PC-3 (cell line): ENCODE measurements around the gene FKBP2. TPM values are rescaled to one million over a fixed set of nuclear protein-coding genes. Genes with fewer than 3 reads are reported as not detected.
A peak's percentile ranks its signal among the peaks of the same experiment; 100 is the strongest.

ENCODE experiments used
- ATAC-seq: fragments of 200-7000 bp; cut with Tn5 transposase; 2 replicates; pipeline ENCODE4 v1.9.1; 2020; ENCODE audit warnings: mild to moderate bottlenecking, moderate library complexity
- BruUV-seq: library from RNA; stranded (reverse); fragments of 400-500 nt; replicated peaks from 2 replicates; lab custom pipeline; 2021; lab: Mats Ljungman, UMichigan
- CTCF ChIA-PET: fragments of 300-600 bp; sonication (Branson Sonifier 250); formaldehyde crosslinking; loops from one replicate; lab custom pipeline; 2022; ENCODE audit warnings: antibody characterized with exemption; lab: Charles Lee
- POLR2A ChIA-PET: fragments of 300-600 bp; sonication (Branson Sonifier 250); formaldehyde crosslinking; loops from one replicate; lab custom pipeline; 2022; ENCODE audit warnings: antibody characterized with exemption; ENCODE audit not compliant: unreplicated experiment; lab: Charles Lee
- DNase-seq: peaks from one replicate; pipeline ENCODE4 v3.0.0-alpha.2; 2015
- H2AFZ ChIP-seq: fragments of 300-600 bp; sonication (generic); 2 replicates; pipeline ENCODE4 v1.6.0; 2016; ENCODE audit warnings: antibody characterized with exemption, low read length
- H3F3A ChIP-seq: fragments of 300-600 bp; sonication (generic); one replicate; pipeline ENCODE4 v1.6.0; 2017; ENCODE audit warnings: antibody characterized with exemption, low read length, control low read depth, mild to moderate bottlenecking; ENCODE audit not compliant: unreplicated experiment
- H3K27ac ChIP-seq: fragments of 300-600 bp; sonication (generic); 2 replicates; pipeline ENCODE4 v1.5.1; 2016; ENCODE audit warnings: mild to moderate bottlenecking, low read length
- H3K27me3 ChIP-seq: fragments of 300-600 bp; sonication (generic); 2 replicates; pipeline ENCODE4 v1.6.1; 2016; ENCODE audit warnings: low read length, mixed read lengths
- H3K36me3 ChIP-seq: fragments of 300-600 bp; sonication (generic); 2 replicates; pipeline ENCODE4 v1.6.1; 2016; ENCODE audit warnings: low read depth, mixed run types, low read length, mixed read lengths
- H3K4me1 ChIP-seq: fragments of 300-600 bp; sonication (generic); 2 replicates; pipeline ENCODE4 v1.5.1; 2016; ENCODE audit warnings: low read length; ENCODE audit not compliant: insufficient read depth
- H3K4me2 ChIP-seq: fragments of 300-600 bp; sonication (generic); 2 replicates; pipeline ENCODE4 v1.6.0; 2016; ENCODE audit warnings: low read length
- H3K4me3 ChIP-seq: fragments of 300-600 bp; sonication (generic); 2 replicates; pipeline ENCODE4 v1.5.1; 2016; ENCODE audit warnings: mild to moderate bottlenecking, low read length, mixed read lengths
- H3K79me2 ChIP-seq: fragments of 300-600 bp; sonication (generic); 2 replicates; pipeline ENCODE4 v1.6.1; 2017; ENCODE audit warnings: low read length, mixed read lengths
- H3K9ac ChIP-seq: fragments of 300-600 bp; sonication (generic); 2 replicates; pipeline ENCODE4 v1.6.0; 2016; ENCODE audit warnings: mild to moderate bottlenecking, low read length
- H3K9me2 ChIP-seq: fragments of 300-600 bp; sonication (generic); replicated peaks from 2 replicates; pipeline ENCODE4 v1.6.1; 2016; ENCODE audit warnings: mixed run types, low read length, mixed read lengths
- H3K9me3 ChIP-seq: fragments of 300-600 bp; sonication (generic); 2 replicates; pipeline ENCODE4 v1.6.1; 2016; ENCODE audit warnings: low read length, mixed read lengths
- H4K20me1 ChIP-seq: fragments of 300-600 bp; sonication (generic); 2 replicates; pipeline ENCODE4 v1.6.1; 2016; ENCODE audit warnings: low read length, mixed read lengths
- EZH2 ChIP-seq: fragments of 300-600 bp; sonication (generic); IDR thresholded peaks from one replicate; pipeline ENCODE4 v1.6.1; 2017; ENCODE audit warnings: antibody characterized with exemption, mild to moderate bottlenecking, low read length; ENCODE audit not compliant: unreplicated experiment
- EZH2phosphoT487 ChIP-seq: fragments of 300-600 bp; sonication (generic); IDR thresholded peaks from 2 replicates; pipeline ENCODE4 v1.6.1; 2018; ENCODE audit warnings: mild to moderate bottlenecking, antibody characterized with exemption, low read length, borderline replicate concordance
- intact Hi-C: fragments of 100-400 bp; cut with micrococcal nuclease; formaldehyde crosslinking; loops from 2 replicates; pipeline ENCODE4 v1.9.0; 2023
- total RNA-seq: library from RNA; depleted of rRNA; stranded (reverse); fragments of >200 nt; gene quantifications from 2 replicates; pipeline ENCODE4 v1.2.3, GENCODE V29; 2014
- TF ChIP-seq, protein P1 (sequence below): fragments of 300-600 bp; sonication (generic); conservative IDR thresholded peaks from 2 replicates; pipeline ENCODE4 v1.5.1; 2017; ENCODE audit warnings: antibody characterized with exemption, low read depth, mild to moderate bottlenecking, low read length

Gene FKBP2
- total RNA-seq, 1 experiment from 2014 or later, result 215 TPM

DNA sequence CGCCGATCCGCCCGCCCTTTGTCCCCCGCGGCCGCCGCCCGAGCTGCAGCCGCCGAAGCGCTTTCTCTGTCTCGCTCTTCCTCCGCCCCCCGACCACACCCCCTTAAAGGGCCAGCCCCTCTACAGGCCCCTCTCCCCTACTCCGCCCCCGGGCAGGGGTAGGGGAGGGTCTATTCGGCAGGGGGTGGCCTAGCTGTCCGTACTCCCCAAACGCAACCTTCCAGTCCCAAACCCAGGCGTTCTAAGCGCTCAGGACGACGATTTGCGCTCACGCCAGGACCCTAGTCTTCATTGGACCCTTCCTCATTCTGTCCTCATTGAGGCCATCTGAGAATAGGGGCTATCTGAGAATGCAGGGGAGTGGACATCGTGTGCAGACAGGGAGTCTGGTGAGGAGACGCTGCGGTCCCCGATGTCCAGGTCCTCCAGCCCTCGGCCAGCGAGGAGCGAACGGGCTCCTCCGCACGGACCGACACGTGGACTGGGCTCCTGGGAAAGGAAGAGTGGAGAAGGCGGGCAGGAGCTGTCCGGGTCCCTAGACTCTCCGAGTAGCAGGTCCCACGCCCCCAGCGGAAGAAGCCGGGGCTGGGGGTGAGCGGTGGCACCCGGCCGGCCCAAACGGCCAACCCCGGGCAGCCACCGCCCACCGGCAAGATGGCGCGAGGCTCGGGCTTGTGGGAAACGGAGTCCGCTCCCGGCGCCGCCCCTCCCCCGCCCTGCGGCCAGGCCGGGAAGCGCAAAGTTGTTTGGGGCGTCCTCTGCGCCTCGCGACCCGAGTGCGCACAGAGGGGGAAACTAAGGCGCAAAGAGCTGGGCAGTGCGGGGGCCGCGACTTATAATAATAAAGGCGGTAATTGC is 6.2 kb downstream of the FKBP2 start, which contains the start of gene PPP1R14B:
PPP1R14B (minus strand) TSS at position 73 of the 858 bp plus-strand sequence. CDS start 270 bp downstream, outside the sequence.
- DNase-seq (peak; percentile 91), ATAC-seq (peak; percentile 41)
- CTCF ChIA-PET, result interaction anchor here (0.6 kb wide), 1 partner anchor 57 kb away, joined by 5 read pairs; no protein-coding TSS in a partner anchor
- intact Hi-C loops, result loop anchor here (2.0 kb wide), 2 partner anchors 24 to 54 kb away; partner anchors contain the start of gene CATSPERZ
- Histone ChIP-seq H3F3A (no peaks in the 10 kb centered on the region), H3K9ac (peak within 1 kb of the TSS; percentile 93), H3K27me3 (no peaks in the 10 kb centered on the region), H3K9me2 (no peaks in the 10 kb centered on the region), H3K4me2 (peak within 1 kb of the TSS; percentile 94), H3K36me3 (peaks cover 14% of the 10 kb centered on the region; the same call in 1 of the 2 replicates), H2AFZ (peak within 1 kb of the TSS; percentile 82), H3K4me3 (peak within 1 kb of the TSS; percentile 80), H3K9me3 (no peaks in the 10 kb centered on the region), H4K20me1 (peaks cover 8% of the 10 kb centered on the region; the same call in 1 of the 2 replicates), H3K27ac (peak within 1 kb of the TSS; percentile 94), H3K4me1 (peaks cover 49% of the 10 kb centered on the region), H3K79me2 (peaks cover 49% of the 10 kb centered on the region)
- TSS peak; percentile 24 for BruUV-seq
- POLR2A ChIA-PET, result interaction anchor here (2.6 kb wide), 1 partner anchor 9 kb away, joined by 12 read pairs; no protein-coding TSS in a partner anchor
- TF ChIP-seq, protein P1, sequence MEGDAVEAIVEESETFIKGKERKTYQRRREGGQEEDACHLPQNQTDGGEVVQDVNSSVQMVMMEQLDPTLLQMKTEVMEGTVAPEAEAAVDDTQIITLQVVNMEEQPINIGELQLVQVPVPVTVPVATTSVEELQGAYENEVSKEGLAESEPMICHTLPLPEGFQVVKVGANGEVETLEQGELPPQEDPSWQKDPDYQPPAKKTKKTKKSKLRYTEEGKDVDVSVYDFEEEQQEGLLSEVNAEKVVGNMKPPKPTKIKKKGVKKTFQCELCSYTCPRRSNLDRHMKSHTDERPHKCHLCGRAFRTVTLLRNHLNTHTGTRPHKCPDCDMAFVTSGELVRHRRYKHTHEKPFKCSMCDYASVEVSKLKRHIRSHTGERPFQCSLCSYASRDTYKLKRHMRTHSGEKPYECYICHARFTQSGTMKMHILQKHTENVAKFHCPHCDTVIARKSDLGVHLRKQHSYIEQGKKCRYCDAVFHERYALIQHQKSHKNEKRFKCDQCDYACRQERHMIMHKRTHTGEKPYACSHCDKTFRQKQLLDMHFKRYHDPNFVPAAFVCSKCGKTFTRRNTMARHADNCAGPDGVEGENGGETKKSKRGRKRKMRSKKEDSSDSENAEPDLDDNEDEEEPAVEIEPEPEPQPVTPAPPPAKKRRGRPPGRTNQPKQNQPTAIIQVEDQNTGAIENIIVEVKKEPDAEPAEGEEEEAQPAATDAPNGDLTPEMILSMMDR, result no peak
- TF ChIP-seq EZH2phosphoT487 (no peak), EZH2 (no peak)

DNA sequence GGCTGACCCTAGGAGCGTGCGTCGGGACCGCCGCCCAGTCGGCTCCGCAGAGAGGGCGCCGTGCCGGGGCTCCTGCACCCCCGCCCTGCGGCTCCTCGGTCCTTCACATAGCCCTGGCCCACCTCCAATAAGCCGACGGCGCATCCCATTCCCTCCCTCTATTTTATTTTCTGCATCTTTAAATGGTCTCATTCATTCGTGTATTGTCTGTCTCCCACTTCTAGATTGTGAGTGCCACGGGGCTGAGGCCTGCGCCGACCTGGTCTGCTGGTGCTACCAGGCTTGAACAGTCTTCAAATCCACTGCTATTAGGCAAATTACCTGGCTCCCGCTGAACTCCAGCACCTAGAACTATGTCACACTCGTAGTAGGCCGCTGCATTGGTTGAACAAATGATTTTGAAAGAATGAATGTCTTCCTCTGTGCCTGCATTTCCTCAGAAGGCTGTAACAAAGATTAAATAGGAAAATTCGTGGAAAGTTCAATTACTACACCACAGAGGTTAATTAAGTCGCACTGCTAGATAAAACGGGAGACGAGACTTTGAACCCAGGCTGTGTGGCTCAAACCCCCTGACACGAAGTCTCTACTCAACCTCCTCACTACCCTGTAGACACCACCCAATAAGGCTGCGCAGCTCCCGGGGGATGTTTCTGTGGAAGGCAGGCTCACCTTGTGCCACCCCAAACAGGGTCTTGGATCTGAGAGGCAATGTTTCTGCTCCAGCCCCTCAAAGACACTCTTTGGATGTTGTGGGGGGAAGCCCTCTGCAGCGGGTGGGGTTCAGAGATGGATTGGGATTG is 7.0 kb downstream of the FKBP2 start:
- POLR2A ChIA-PET, result interaction anchor here (2.6 kb wide), 1 partner anchor 10 kb away, joined by 12 read pairs; no protein-coding TSS in a partner anchor
- peaks cover 46% of the 10 kb centered on the region for H3K4me1 ChIP-seq

More for the DNA sequence above, 7.0 kb downstream of the FKBP2 start:
- Histone ChIP-seq H2AFZ (peak overlapping the region; percentile 82), H3K27me3 (no peaks in the 10 kb centered on the region), H4K20me1 (peaks cover 8% of the 10 kb centered on the region), H3K4me3 (peak overlapping the region; percentile 68), H3K9me3 (no peaks in the 10 kb centered on the region), H3K4me2 (peak overlapping the region; percentile 87), H3F3A (no peaks in the 10 kb centered on the region), H3K36me3 (peaks cover 14% of the 10 kb centered on the region; the same call in 1 of the 2 replicates), H3K27ac (peak overlapping the region; percentile 86), H3K79me2 (peaks cover 49% of the 10 kb centered on the region), H3K9me2 (no peaks in the 10 kb centered on the region), H3K9ac (peak overlapping the region; percentile 83)
- TF ChIP-seq EZH2 (no peak), EZH2phosphoT487 (no peak)
- TF ChIP-seq, protein P1, result no peak
- no TSS peak for BruUV-seq
- ATAC-seq (no peak), DNase-seq (no peak)
- CTCF ChIA-PET, result interaction anchor here (0.6 kb wide), 1 partner anchor 56 kb away, joined by 5 read pairs; no protein-coding TSS in a partner anchor
- intact Hi-C loops, result loop anchor here (2.0 kb wide), 2 partner anchors 23 to 53 kb away; partner anchors contain the start of gene CATSPERZ
